Vagina (tissue), 2 donors: ENCODE results near the gene GRIK4. TPM values are rescaled to one million over a fixed set of nuclear protein-coding genes. Genes with fewer than 3 reads are reported as not detected.

Experiments used
- DNase-seq, 2 donors: peaks; one replicate each; pipeline ENCODE4 v3.0.0-alpha.2; 2017; ENCODE audit errors: extremely low spot score in 2 of 2
- H3K27ac ChIP-seq: fragments of 200-600 bp; sonication (generic); one replicate; pipeline ENCODE4 v1.5.1; 2019
- H3K27me3 ChIP-seq: fragments of 200-600 bp; sonication (generic); one replicate; pipeline ENCODE4 v1.5.1; 2019
- H3K36me3 ChIP-seq, 2 donors: fragments of 200-600 bp; sonication (generic); one replicate each; pipeline ENCODE4 v1.5.1; 2017 to 2019
- H3K4me1 ChIP-seq: fragments of 200-600 bp; sonication (generic); one replicate; pipeline ENCODE4 v1.5.1; 2019
- H3K4me3 ChIP-seq, 2 donors: fragments of 200-600 bp; sonication (generic); 1 replicate in 1 of 2; 2 replicates in 1 of 2; pipeline ENCODE4 v1.5.1; 2016 to 2019
- H3K9me3 ChIP-seq: fragments of 200-600 bp; sonication (generic); one replicate; pipeline ENCODE4 v1.5.1; 2019
- CTCF ChIP-seq, 3 experiments: fragments of 450-650 bp in 2 of 3; fragments of 200-600 bp in 1 of 3; sonication (generic) in 1 of 3; IDR thresholded peaks; one replicate each; pipeline ENCODE4 v1.5.1; 2017 to 2019; ENCODE audit warnings: antibody characterized with exemption in 3 of 3, mild to moderate bottlenecking in 2 of 3, moderate library complexity in 2 of 3
- POLR2A ChIP-seq, 2 donors: fragments of 450-650 bp; IDR thresholded peaks; one replicate each; pipeline ENCODE4 v1.6.1; 2017; ENCODE audit warnings: antibody characterized with exemption in 2 of 2, mild to moderate bottlenecking in 2 of 2, moderate library complexity in 2 of 2
- POLR2AphosphoS5 ChIP-seq, 2 donors: sonication (generic); formaldehyde crosslinking; IDR thresholded peaks; one replicate each; pipeline ENCODE4 v1.9.0; 2017; ENCODE audit warnings: antibody characterized with exemption in 2 of 2, mild to moderate bottlenecking in 2 of 2, low read depth in 1 of 2; ENCODE audit not compliant: insufficient read depth in 1 of 2
- intact Hi-C: fragments of 100-400 bp; cut with DNase I; formaldehyde crosslinking; loops from one replicate; pipeline ENCODE4 v1.15.1; 2023
- total RNA-seq: library from RNA; depleted of rRNA; stranded (reverse); fragments of >200 nt; gene quantifications from one replicate; pipeline ENCODE4 v1.2.3, GENCODE V29; 2016

Gene GRIK4
- total RNA-seq, 1 donor from 2014 or later = 0.25 TPM

DNA sequence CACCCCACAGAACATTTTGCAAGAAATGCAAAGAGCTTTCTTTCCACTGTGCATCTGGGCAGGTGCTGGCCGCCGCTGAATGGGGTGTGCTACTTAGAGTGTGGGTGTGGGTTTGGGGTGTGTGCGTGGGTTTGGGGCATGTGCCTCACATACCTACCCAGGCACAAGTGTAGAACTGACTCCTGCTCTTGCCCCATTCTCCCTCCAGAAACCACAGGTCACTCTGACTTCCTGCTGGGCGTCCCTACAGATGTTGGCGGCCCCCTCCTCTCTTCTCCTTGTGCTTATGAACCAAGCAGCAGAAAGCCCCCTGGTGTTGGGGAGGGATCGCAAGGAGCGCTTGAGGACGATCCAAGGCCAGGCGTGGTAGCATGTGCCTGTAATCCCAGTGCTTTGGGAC, 63.9 kb downstream of the GRIK4 start:
- H3K27ac ChIP-seq = no peak overlapping the region
- no peaks in the 10 kb centered on the region for H3K4me1 ChIP-seq
- no peaks in the 10 kb centered on the region for H3K36me3 ChIP-seq
- H3K9me3 ChIP-seq = no peaks in the 10 kb centered on the region
- no peak for DNase-seq
- intact Hi-C loops = no loop called here
- no peaks in the 10 kb centered on the region for H3K27me3 ChIP-seq
- H3K4me3 ChIP-seq = no peak overlapping the region
- TF ChIP-seq CTCF (IDR thresholded peaks at IDR 0.05) = no peak
- no peak for TF ChIP-seq POLR2A (IDR thresholded peaks at IDR 0.05)
- TF ChIP-seq POLR2AphosphoS5 (IDR thresholded peaks at IDR 0.05; ENCODE audit: insufficient read depth in 1 of 2, low read depth in 1 of 2) = no peak

GRCh38 chr11:120576606-120577005, 65.1 kb downstream of the GRIK4 start:
- intact Hi-C loops = no loop called here
- H3K36me3 ChIP-seq = no peaks in the 10 kb centered on the region
- no peaks in the 10 kb centered on the region for H3K9me3 ChIP-seq
- no peak overlapping the region for H3K27ac ChIP-seq
- no peaks in the 10 kb centered on the region for H3K27me3 ChIP-seq
- no peak for DNase-seq
- TF ChIP-seq CTCF (IDR thresholded peaks at IDR 0.05) (no peak), POLR2AphosphoS5 (IDR thresholded peaks at IDR 0.05; ENCODE audit: insufficient read depth in 1 of 2, low read depth in 1 of 2) (no peak), POLR2A (IDR thresholded peaks at IDR 0.05) (no peak)
- no peaks in the 10 kb centered on the region for H3K4me1 ChIP-seq
- H3K4me3 ChIP-seq = no peak overlapping the region

DNA sequence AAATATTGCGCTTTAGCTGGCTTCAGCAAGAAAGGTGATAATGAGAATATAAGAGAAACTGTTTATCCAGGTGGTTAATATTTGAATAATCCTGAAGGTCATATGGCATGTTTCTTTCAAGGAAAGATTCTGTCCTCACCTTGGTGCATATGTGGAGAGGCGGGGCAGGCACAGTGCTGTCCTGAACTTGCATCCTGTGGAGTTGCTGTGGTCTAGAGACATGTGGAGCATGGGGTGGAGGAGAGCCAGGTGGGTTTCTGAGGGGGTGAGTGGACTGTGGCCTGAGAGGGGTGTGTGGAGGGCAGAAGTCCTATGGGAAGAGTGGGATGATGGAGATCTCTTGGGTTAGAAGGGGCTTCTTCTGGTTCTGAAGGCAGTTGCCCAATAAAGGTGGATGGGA, 65.5 kb downstream of the GRIK4 start:
- intact Hi-C loops = no loop called here
- no peak for DNase-seq
- Histone ChIP-seq H3K27ac (no peak overlapping the region), H3K4me1 (no peaks in the 10 kb centered on the region), H3K4me3 (no peak overlapping the region), H3K9me3 (no peaks in the 10 kb centered on the region), H3K27me3 (no peaks in the 10 kb centered on the region), H3K36me3 (no peaks in the 10 kb centered on the region)
- TF ChIP-seq POLR2AphosphoS5 (IDR thresholded peaks at IDR 0.05; ENCODE audit: insufficient read depth in 1 of 2, low read depth in 1 of 2) = no peak

- H3K27me3 ChIP-seq = no peaks in the 10 kb centered on the region
- no peaks in the 10 kb centered on the region for H3K36me3 ChIP-seq
- no peak overlapping the region for H3K27ac ChIP-seq
- TF ChIP-seq CTCF (IDR thresholded peaks at IDR 0.05) = no peak
- TF ChIP-seq POLR2A (IDR thresholded peaks at IDR 0.05) = no peak
- no peak for TF ChIP-seq POLR2AphosphoS5 (IDR thresholded peaks at IDR 0.05; ENCODE audit: insufficient read depth in 1 of 2, low read depth in 1 of 2)
- H3K4me3 ChIP-seq = no peak overlapping the region
- no peaks in the 10 kb centered on the region for H3K4me1 ChIP-seq
- H3K9me3 ChIP-seq = no peaks in the 10 kb centered on the region
- intact Hi-C loops = no loop called here
- DNase-seq = no peak
Observed at GRCh38 chr11:120577624-120578363, 66.2 kb downstream of the GRIK4 start.

DNA sequence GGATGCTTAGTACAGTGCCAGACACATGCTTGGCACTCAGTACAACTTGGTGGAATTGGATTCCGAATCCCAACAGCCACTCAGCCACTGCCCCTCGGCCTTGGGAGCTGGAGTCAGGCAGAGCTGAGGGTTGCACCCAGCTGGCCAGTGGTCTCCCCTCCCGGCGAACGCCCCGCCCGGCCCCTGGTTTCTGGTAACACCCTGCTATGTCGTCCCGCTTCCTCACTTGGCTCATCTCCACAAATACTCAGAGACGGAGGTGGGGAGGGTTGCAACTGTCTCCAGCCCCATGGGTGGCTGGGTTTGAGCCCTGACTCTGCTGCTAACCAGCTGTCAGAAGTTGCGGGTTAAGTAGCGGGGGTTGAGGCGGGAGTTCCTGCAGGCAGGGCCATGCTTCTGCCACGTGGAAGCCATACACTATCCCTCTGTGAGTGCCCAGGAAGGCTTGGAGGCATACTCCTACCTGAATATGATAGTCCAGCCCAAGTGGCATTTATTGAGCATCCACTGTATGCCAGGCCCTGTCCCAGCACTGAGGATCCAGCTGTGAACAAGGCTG, 67.1 kb downstream of the GRIK4 start:
- Histone ChIP-seq H3K27me3 (no peaks in the 10 kb centered on the region), H3K4me3 (no peak overlapping the region), H3K9me3 (no peaks in the 10 kb centered on the region), H3K36me3 (no peaks in the 10 kb centered on the region), H3K4me1 (no peaks in the 10 kb centered on the region), H3K27ac (no peak overlapping the region)
- no peak for TF ChIP-seq CTCF (IDR thresholded peaks at IDR 0.05)
- TF ChIP-seq POLR2A (IDR thresholded peaks at IDR 0.05) = no peak
- TF ChIP-seq POLR2AphosphoS5 (IDR thresholded peaks at IDR 0.05; ENCODE audit: insufficient read depth in 1 of 2, low read depth in 1 of 2) = no peak
- no peak for DNase-seq
- intact Hi-C loops = no loop called here
